T-helper 1 cell treated with Interleukin-12 subunit alpha and Interleukin-12 subunit beta and Interleukin-4 antibody, amounts not matched to agents 30 μg/mL and 1 μg/mL, for 36 hours (primary cell): ENCODE measurements around the gene FBXO44.

Experiments used
- H3K27ac Mint-ChIP-seq: one replicate; pipeline ENCODE4 v1.8.0; 2021; ENCODE audit warnings: mild to moderate bottlenecking, mixed read lengths
- H3K27me3 Mint-ChIP-seq: one replicate; pipeline ENCODE4 v1.8.0; 2021; ENCODE audit warnings: low read depth, mixed read lengths
- H3K36me3 Mint-ChIP-seq: one replicate; pipeline ENCODE4 v1.8.0; 2021; ENCODE audit warnings: low read depth, mixed read lengths
- H3K4me1 Mint-ChIP-seq: one replicate; pipeline ENCODE4 v1.8.0; 2021; ENCODE audit warnings: low read depth, mixed read lengths
- H3K4me3 Mint-ChIP-seq: one replicate; pipeline ENCODE4 v1.8.0; 2021; ENCODE audit warnings: mild to moderate bottlenecking, moderate library complexity, mixed read lengths
- H3K9me3 Mint-ChIP-seq: one replicate; pipeline ENCODE4 v1.8.0; 2021; ENCODE audit warnings: mixed read lengths

FBXO44 gene

DNA sequence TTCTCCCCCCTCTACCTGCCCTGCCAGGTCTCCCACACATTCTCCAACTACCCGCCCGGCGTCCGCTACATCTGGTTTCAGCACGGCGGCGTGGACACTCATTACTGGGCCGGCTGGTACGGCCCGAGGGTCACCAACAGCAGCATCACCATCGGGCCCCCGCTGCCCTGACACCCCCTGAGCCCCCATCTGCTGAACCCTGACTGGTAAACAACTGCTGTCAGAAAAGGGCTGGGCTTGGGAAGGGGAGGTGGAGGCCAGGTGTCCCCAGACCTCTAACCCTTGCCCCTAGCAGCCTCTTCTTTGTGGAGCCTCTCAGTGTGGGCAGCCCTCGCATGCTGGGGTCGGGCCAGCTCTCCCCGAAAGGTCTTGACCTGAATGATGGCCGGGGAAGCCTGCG lies 6.4 kb downstream of the FBXO44 start:
- no peaks in the 10 kb centered on the region for H3K9me3 Mint-ChIP-seq
- no peak overlapping the region for H3K4me3 Mint-ChIP-seq
- H3K36me3 Mint-ChIP-seq, result peaks cover 11% of the 10 kb centered on the region
- H3K4me1 Mint-ChIP-seq, result peaks cover 1% of the 10 kb centered on the region
- H3K27me3 Mint-ChIP-seq, result no peaks in the 10 kb centered on the region
- no peak overlapping the region for H3K27ac Mint-ChIP-seq

GRCh38 chr1:11664336-11665065 lies 9.8 kb downstream of the FBXO44 start:
- H3K27me3 Mint-ChIP-seq, result no peaks in the 10 kb centered on the region

DNA sequence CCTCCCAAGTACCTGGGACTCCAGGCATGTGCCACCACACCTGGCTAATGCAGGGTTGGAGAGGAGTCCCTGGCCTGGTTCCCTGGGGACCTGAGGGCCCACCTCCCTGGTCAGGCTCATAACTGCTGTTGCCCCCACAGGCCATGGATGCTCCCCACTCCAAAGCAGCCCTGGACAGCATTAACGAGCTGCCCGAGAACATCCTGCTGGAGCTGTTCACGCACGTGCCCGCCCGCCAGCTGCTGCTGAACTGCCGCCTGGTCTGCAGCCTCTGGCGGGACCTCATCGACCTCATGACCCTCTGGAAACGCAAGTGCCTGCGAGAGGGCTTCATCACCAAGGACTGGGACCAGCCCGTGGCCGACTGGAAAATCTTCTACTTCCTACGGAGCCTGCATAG lies 13.8 kb downstream of the FBXO44 start:
- H3K36me3 Mint-ChIP-seq, result peaks cover 20% of the 10 kb centered on the region
- no peaks in the 10 kb centered on the region for H3K9me3 Mint-ChIP-seq
- peaks cover 4% of the 10 kb centered on the region for H3K4me1 Mint-ChIP-seq
- H3K27me3 Mint-ChIP-seq, result no peaks in the 10 kb centered on the region
- no peak overlapping the region for H3K4me3 Mint-ChIP-seq
- H3K27ac Mint-ChIP-seq, result no peak overlapping the region

More at GRCh38 chr1:11664336-11665065, 9.8 kb downstream of the FBXO44 start:
- Mint-ChIP-seq H3K4me1 (peaks cover 4% of the 10 kb centered on the region), H3K9me3 (no peaks in the 10 kb centered on the region), H3K4me3 (peak overlapping the region; percentile 81), H3K36me3 (peaks cover 20% of the 10 kb centered on the region), H3K27ac (peak overlapping the region; percentile 82)

GRCh38 chr1:11670747-11671146 lies 16.1 kb downstream of the FBXO44 start:
- H3K9me3 Mint-ChIP-seq, result no peaks in the 10 kb centered on the region
- H3K4me3 Mint-ChIP-seq, result no peak overlapping the region
- peaks cover 4% of the 10 kb centered on the region for H3K4me1 Mint-ChIP-seq
- peaks cover 24% of the 10 kb centered on the region for H3K36me3 Mint-ChIP-seq
- H3K27ac Mint-ChIP-seq, result no peak overlapping the region
- H3K27me3 Mint-ChIP-seq, result no peaks in the 10 kb centered on the region

GRCh38 chr1:11671205-11671543 lies 16.5 kb downstream of the FBXO44 start:
- Mint-ChIP-seq H3K36me3 (peaks cover 24% of the 10 kb centered on the region), H3K9me3 (no peaks in the 10 kb centered on the region), H3K27me3 (no peaks in the 10 kb centered on the region), H3K27ac (no peak overlapping the region), H3K4me1 (peaks cover 3% of the 10 kb centered on the region), H3K4me3 (no peak overlapping the region)

DNA sequence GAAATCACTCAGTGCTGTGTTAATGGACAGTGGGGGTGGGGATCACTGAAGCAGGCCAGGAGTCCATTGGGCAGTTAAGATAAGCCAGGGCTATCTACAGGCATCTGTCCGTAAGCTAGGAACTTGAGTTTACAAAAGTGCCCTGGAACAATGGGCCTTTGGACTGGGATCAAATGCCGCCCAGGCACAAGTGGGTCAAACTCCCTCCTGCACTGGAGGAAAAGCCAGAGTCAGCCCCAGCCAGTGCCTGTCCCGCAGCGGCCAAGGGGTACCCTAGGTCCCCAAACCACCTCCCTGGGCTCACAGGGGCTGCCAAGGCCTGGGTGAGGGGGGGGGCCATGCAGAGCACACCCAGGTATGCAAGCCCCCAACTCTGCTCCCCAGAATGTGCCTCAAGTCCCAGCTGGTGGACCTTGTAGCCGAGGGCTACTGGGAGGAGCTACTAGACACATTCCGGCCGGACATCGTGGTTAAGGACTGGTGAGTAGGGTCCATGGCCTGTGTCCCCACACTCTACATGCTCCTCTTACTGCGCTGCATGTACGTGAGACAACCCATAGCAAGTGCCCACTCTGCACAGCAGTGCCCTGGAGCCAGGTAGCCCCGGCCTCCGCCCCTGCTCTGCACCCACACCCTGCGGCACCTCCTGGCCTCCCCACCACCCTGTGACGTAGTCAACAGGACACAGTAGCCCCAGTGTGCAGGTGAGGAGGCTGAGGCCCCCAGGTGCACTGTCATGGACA lies 17.0 kb downstream of the FBXO44 start:
- no peak overlapping the region for H3K4me3 Mint-ChIP-seq
- peaks cover 3% of the 10 kb centered on the region for H3K4me1 Mint-ChIP-seq
- H3K27ac Mint-ChIP-seq, result no peak overlapping the region
- no peaks in the 10 kb centered on the region for H3K9me3 Mint-ChIP-seq
- no peaks in the 10 kb centered on the region for H3K27me3 Mint-ChIP-seq
- H3K36me3 Mint-ChIP-seq, result peaks cover 24% of the 10 kb centered on the region

GRCh38 chr1:11673089-11673769 lies 18.6 kb downstream of the FBXO44 start:
- Mint-ChIP-seq H3K9me3 (no peaks in the 10 kb centered on the region), H3K27ac (no peak overlapping the region), H3K27me3 (no peaks in the 10 kb centered on the region)

DNA sequence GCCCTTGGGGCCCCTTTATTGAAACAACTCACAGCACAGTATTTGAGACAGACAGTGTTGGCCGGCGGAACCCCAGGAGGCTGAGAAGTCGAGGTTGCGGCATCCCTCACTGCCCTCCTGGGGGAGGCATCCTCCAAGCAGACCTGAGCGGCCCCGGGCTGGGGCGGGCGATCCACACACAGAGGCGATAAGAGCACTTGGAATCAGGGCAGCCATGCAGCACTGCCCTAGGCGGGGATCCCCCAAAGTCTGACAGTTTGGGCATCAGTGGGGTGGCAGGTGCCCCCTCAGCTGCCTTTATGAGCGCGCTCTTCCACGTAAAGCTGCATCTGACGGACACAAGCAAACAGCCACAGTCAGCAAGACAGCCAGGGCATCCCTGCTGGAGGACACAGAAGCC lies 19.8 kb downstream of the FBXO44 start:
- no peak overlapping the region for H3K4me3 Mint-ChIP-seq
- H3K4me1 Mint-ChIP-seq, result peaks cover 6% of the 10 kb centered on the region
- no peaks in the 10 kb centered on the region for H3K27me3 Mint-ChIP-seq
- no peak overlapping the region for H3K27ac Mint-ChIP-seq
- H3K36me3 Mint-ChIP-seq, result peaks cover 18% of the 10 kb centered on the region
- no peaks in the 10 kb centered on the region for H3K9me3 Mint-ChIP-seq

More at GRCh38 chr1:11673089-11673769, 18.6 kb downstream of the FBXO44 start:
- no peak overlapping the region for H3K4me3 Mint-ChIP-seq
- no peaks in the 10 kb centered on the region for H3K4me1 Mint-ChIP-seq
- H3K36me3 Mint-ChIP-seq, result peaks cover 20% of the 10 kb centered on the region

- Mint-ChIP-seq H3K36me3 (peaks cover 15% of the 10 kb centered on the region), H3K27ac (no peak overlapping the region), H3K27me3 (no peaks in the 10 kb centered on the region), H3K4me3 (no peak overlapping the region), H3K9me3 (no peaks in the 10 kb centered on the region), H3K4me1 (peaks cover 9% of the 10 kb centered on the region)
These were observed 20.6 kb downstream of the FBXO44 start for GRCh38 chr1:11675325-11675724.

DNA sequence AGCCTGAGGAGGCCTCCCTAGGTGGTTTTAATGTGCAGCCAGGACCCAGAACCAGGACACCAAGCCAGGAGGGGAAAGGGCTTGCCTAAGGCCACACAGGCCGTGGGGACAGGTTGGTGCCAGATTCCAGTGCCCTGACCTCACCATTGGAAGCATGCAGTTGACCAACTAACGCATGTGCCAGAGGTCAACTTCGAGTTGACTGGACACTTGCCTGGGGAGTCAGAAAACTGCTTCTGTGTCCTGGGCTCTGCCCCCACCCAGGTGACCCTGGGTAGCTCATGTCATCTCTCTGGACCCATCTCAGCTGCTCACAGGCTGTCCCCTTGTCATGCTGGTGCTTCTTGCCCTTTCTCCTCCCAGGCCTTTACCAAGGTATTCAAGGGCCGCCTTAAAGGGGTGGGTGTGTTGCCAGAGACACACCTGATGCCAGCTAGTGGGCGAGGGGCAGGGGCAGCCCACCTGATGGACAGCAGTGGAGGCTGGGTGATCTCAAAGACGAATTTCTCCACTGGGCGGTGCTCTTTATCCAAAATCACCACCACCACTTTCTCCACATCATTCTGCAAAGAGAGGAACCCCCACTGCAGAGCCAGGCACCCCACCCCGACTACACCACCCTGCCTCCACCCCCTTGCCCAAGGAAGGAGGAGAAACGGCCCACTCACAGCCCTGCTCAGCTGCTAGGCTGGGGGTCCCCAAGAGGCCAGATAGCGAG lies 21.9 kb downstream of the FBXO44 start:
- no peaks in the 10 kb centered on the region for H3K27me3 Mint-ChIP-seq
- H3K4me3 Mint-ChIP-seq, result no peak overlapping the region
- no peak overlapping the region for H3K27ac Mint-ChIP-seq
- H3K4me1 Mint-ChIP-seq, result peaks cover 9% of the 10 kb centered on the region
- H3K36me3 Mint-ChIP-seq, result peaks cover 12% of the 10 kb centered on the region
- H3K9me3 Mint-ChIP-seq, result no peaks in the 10 kb centered on the region

GRCh38 chr1:11678442-11678841 lies 23.8 kb downstream of the FBXO44 start:
- H3K9me3 Mint-ChIP-seq, result no peaks in the 10 kb centered on the region
- H3K4me3 Mint-ChIP-seq, result peak overlapping the region; percentile 32
- peaks cover 10% of the 10 kb centered on the region for H3K4me1 Mint-ChIP-seq
- no peak overlapping the region for H3K27ac Mint-ChIP-seq
- H3K36me3 Mint-ChIP-seq, result peaks cover 7% of the 10 kb centered on the region
- H3K27me3 Mint-ChIP-seq, result no peaks in the 10 kb centered on the region

GRCh38 chr1:11680270-11681070 lies 25.8 kb downstream of the FBXO44 start:
- H3K4me3 Mint-ChIP-seq, result peak overlapping the region; percentile 81
- no peaks in the 10 kb centered on the region for H3K9me3 Mint-ChIP-seq
- H3K27me3 Mint-ChIP-seq, result no peaks in the 10 kb centered on the region
- H3K36me3 Mint-ChIP-seq, result peaks cover 3% of the 10 kb centered on the region
- peak overlapping the region; percentile 20 for H3K27ac Mint-ChIP-seq
- peaks cover 10% of the 10 kb centered on the region for H3K4me1 Mint-ChIP-seq

DNA sequence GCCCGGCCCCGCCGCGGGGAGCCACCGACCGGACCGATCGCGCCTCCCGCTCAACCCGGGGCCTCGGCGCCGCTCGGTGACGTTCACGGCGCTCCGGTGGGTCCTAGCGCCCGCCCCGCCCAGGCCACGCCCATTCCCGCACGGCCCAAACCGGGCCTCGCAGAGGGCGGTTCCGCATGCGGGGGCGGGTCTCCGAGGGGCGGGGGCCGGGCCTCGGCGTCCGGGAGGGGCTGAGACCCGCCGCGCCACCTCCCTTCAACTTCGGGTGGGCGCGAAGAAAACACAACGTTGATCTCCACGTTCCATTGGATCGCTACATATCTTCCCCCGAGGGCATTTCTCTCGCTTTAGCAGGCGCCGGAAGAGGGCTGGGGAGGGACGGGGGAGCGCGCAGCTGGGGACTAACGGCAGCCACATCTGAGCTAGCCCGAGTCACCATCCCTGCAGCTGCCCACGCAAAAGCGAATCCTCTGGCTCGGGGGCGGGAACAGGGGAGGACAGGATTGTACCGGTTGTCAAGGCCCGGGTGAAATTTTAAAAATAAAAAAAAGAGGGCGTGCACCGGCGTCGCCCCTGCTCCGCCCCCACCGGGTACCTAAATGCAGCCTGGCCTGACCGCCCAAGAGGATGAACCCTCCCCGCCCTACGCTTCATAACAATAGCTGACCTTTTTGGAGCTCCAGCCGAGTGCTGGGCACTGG lies 26.5 kb downstream of the FBXO44 start, which contains the start of gene MAD2L2:
MAD2L2 (minus strand) TSS at position 78 of the 701 bp plus-strand sequence. CDS start 547 bp downstream, outside the sequence.
- peaks cover 3% of the 10 kb centered on the region for H3K27me3 Mint-ChIP-seq
- no peaks in the 10 kb centered on the region for H3K9me3 Mint-ChIP-seq
- peaks cover 3% of the 10 kb centered on the region for H3K36me3 Mint-ChIP-seq
- H3K27ac Mint-ChIP-seq, result peak within 1 kb of the TSS; percentile 94
- H3K4me1 Mint-ChIP-seq, result peaks cover 10% of the 10 kb centered on the region
- H3K4me3 Mint-ChIP-seq, result peak within 1 kb of the TSS; percentile 95
